Endothelial cell of hepatic sinusoid (primary cell): ENCODE measurements around the gene GAST.

Source experiments
- in situ Hi-C: cut with HindIII; loops from 2 replicates; pipeline ENCODE4 v1.10.0; 2017; ENCODE audit warnings: low sequenced_read_pairs

The GAST gene

GRCh38 chr17:41707803-41708669 is 4.1 kb upstream of the GAST start:
- in situ Hi-C loops, result loop anchor here (5.0 kb wide), 1 partner anchor 34 kb away; no protein-coding TSS in a partner anchor

- in situ Hi-C loops, result no loop called here
Measured at GRCh38 chr17:41710472-41711090, 1.6 kb upstream of the GAST start.

GRCh38 chr17:41717408-41718286 is 5.5 kb downstream of the GAST start:
- in situ Hi-C loops, result loop anchor here (5.0 kb wide), 2 partner anchors 85 to 240 kb away; no protein-coding TSS in a partner anchor

GRCh38 chr17:41718287-41718645 is 6.1 kb downstream of the GAST start:
- in situ Hi-C loops, result loop anchor here (5.0 kb wide), 2 partner anchors 84 to 239 kb away; no protein-coding TSS in a partner anchor

GRCh38 chr17:41722231-41722630 is 10.1 kb downstream of the GAST start:
- in situ Hi-C loops, result no loop called here

- in situ Hi-C loops, result no loop called here
Measured at GRCh38 chr17:41723801-41724475, 11.8 kb downstream of the GAST start.

- in situ Hi-C loops, result no loop called here
Measured at GRCh38 chr17:41724476-41725050, 12.4 kb downstream of the GAST start.

- in situ Hi-C loops, result no loop called here
Measured at GRCh38 chr17:41725134-41725533, 13.0 kb downstream of the GAST start.

- in situ Hi-C loops, result no loop called here
Measured at GRCh38 chr17:41728056-41728455, 15.9 kb downstream of the GAST start.

- in situ Hi-C loops, result no loop called here
Measured at GRCh38 chr17:41730479-41730878, 18.3 kb downstream of the GAST start.

GRCh38 chr17:41731836-41732235 is 19.7 kb downstream of the GAST start:
- in situ Hi-C loops, result no loop called here

- in situ Hi-C loops, result no loop called here
Measured at GRCh38 chr17:41733348-41734138, 21.4 kb downstream of the GAST start.

- in situ Hi-C loops, result no loop called here
Measured at GRCh38 chr17:41734139-41734948, 22.2 kb downstream of the GAST start, which contains the start of gene HAP1. Gene HAP1, minus strand, starts transcription at chr17:41734643. Its CDS starts 9 bp downstream, at chr17:41734634.

- in situ Hi-C loops, result no loop called here
Measured at GRCh38 chr17:41734949-41735313, 22.8 kb downstream of the GAST start.

GRCh38 chr17:41735744-41736143 is 23.6 kb downstream of the GAST start:
- in situ Hi-C loops, result no loop called here

- in situ Hi-C loops, result no loop called here
Measured at GRCh38 chr17:41736983-41737679, 25.0 kb downstream of the GAST start.

GRCh38 chr17:41737680-41738023 is 25.5 kb downstream of the GAST start:
- in situ Hi-C loops, result no loop called here
